Erythroblast (primary cell): ENCODE data around the gene CBX4.

Experiments used
- DNase-seq, 2 experiments: peaks; one replicate each; lab custom pipeline; 2025; lab: John Stamatoyannopoulos, UW
- GATA1 ChIP-seq: IDR thresholded peaks from 2 replicates; pipeline ENCODE4 v1.6.1; 2011; ENCODE audit warnings: low read depth, mild to moderate bottlenecking, control low read depth, low read length, moderate library complexity
- POLR2A ChIP-seq: IDR thresholded peaks from 2 replicates; pipeline ENCODE4 v1.6.1; 2011; ENCODE audit warnings: mild to moderate bottlenecking, low read length

Gene CBX4

GRCh38 chr17:79839356-79840268 is at the start of gene CBX4:
TSS of gene CBX4 (minus strand) at chr17:79839440. CDS start at chr17:79839251, 189 bp downstream.
- DNase-seq: peak; percentile 93 to 97
- TF ChIP-seq GATA1 (no peak), POLR2A (peak; percentile 33)

GRCh38 chr17:79888009-79888540 is 48.8 kb upstream of the CBX4 start:
- TF ChIP-seq GATA1 (no peak), POLR2A (no peak)
- DNase-seq: no peak

DNA sequence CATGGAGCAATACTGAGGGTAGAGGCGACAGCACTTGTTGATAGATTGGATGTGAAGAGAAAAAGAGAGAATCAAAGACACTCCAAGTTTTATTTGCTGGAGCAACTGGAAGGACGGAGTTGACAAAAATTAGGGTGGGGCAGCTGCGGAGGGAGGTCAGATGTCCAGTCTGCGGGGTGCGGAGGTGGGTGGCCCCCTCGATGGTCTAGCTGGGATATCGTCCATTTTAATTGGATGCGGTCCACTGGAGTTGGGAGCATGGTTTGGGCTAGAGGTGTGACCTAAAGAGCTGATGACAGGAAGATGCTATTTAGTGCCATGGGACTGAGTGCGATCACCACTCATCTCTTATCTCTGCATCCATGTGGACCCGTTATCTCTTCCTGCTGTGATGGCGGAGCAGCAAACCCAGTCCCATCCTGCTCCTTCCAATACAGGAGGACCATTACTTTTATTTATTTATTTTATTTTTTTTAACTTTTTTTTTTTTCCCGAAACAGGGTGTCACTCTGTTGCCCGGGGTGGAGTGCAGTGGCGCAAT is 48.3 kb upstream of the CBX4 start:
- no peak for TF ChIP-seq POLR2A
- no peak for TF ChIP-seq GATA1

GRCh38 chr17:79883202-79883601 is 44.0 kb upstream of the CBX4 start:
- no peak for DNase-seq
- TF ChIP-seq GATA1 (no peak), POLR2A (no peak)

More for the DNA sequence above, 48.3 kb upstream of the CBX4 start:
- DNase-seq: no peak

DNA sequence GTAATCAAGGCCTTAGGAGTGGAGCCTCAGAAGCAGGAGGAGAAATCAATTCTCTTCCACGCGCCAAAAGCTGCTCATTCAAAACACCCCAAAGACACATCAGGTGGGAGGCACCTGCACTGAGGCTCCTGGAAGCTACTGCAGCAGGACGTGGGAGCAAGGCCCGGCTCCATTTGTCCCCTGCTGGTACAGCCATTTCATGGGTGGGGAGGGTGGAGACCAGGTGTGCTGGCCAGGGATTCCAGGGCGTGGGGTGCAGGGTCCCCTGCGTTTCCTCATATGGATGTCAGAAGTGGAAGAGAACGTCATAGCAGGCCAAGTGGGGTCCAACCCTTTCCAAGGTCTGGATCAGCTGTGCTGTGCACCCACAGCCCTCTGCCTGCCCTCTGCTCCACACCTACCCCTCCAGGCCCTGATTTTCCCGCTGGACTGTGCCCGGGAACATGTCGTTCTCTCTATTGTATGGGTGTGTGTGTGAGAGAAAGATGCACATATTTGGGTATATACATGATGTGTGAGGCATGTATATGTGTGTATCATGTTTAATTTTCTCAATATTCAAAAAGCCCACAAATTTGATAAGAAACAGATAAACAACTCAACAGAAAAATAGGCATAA is 39.2 kb upstream of the CBX4 start:
- DNase-seq: no peak
- no peak for TF ChIP-seq GATA1
- no peak for TF ChIP-seq POLR2A

DNA sequence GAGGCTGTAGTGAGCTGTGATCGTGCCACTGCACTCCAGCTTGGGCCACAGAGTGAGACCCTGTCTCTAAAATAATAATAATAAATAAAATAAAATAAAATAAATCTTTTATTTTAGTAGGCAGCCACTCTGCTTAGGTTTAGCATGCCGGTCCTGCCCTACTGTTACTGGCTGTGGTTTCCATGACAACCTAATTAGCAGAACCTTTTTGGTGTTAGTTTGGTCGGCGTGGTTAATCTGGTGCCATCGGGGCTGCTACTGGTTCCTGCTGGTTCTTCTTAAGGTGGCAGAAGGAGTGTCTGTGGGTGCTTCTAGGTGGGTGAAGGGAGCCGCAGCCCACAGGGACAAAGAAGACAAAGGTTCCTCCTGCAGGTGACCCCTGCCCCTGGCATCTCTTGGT is 37.8 kb upstream of the CBX4 start:
- TF ChIP-seq POLR2A (no peak), GATA1 (no peak)

GRCh38 chr17:79875511-79875910 is 36.3 kb upstream of the CBX4 start:
- TF ChIP-seq GATA1 (no peak), POLR2A (no peak)

More for the DNA sequence above, 37.8 kb upstream of the CBX4 start:
- DNase-seq: no peak

DNA sequence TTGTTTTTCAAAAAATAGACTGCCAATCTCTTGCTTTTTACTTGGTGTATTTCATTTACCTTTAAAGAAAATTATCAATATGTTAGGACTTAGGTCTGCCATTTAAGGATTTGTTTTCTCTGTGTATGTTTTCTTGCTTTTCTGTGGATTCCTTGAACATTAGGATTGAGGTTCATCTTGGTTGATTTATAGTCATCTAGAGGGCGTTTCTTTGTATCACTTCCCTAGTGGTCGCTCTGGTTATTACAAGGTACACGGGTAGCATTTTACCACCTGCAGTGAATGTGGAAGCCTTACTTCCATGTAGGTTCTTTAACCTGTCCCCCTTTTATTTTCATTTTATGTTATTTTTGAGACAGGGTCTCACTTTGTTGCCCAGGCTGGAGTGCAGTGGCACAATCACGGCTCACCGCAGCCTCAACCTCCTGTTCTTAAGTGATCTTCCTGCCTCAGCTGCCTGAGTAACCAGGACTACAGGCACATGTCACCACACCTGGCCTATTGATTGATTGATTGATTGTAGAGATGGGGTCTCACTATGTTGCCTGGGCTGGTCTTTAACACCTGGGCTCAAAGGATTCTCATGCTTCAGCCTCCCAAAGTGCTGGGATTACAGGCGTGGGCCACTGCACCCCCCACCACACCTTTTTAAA is 35.2 kb upstream of the CBX4 start:
- TF ChIP-seq POLR2A: no peak
- TF ChIP-seq GATA1: no peak
- DNase-seq: peak; percentile 19 to 48

More at GRCh38 chr17:79875511-79875910, 36.3 kb upstream of the CBX4 start:
- DNase-seq: no peak

GRCh38 chr17:79873583-79873982 is 34.3 kb upstream of the CBX4 start:
- TF ChIP-seq GATA1 (no peak), POLR2A (no peak)
- no peak for DNase-seq

- DNase-seq: no peak
- TF ChIP-seq GATA1 (no peak), POLR2A (no peak)
Observed at GRCh38 chr17:79872762-79873161, 33.5 kb upstream of the CBX4 start.

GRCh38 chr17:79871131-79871530 is 31.9 kb upstream of the CBX4 start:
- no peak for TF ChIP-seq POLR2A
- TF ChIP-seq GATA1: no peak
- DNase-seq: no peak

DNA sequence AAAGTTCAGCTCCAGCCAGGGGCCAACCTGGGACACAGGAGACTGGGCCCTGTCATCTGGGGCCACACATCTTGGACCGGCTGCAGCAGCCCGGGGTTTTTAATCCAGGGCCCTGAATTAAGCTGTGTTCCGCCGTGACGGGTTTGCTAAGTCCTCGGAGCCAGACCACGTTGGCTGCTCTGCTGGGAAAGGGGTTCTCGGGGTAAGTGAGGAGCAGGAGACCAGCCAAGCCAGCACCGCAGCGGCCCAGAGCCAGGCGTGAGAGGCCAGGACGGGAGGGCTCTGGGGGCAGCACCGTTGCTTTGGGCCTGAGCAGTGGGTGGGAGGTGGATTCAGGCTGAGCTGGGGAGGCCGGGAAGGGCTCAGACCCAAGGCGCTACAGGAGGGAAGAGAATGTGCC is 31.3 kb upstream of the CBX4 start:
- DNase-seq: no peak
- TF ChIP-seq GATA1 (no peak), POLR2A (no peak)

GRCh38 chr17:79866791-79867518 is 27.7 kb upstream of the CBX4 start:
- DNase-seq: no peak
- TF ChIP-seq GATA1: no peak
- TF ChIP-seq POLR2A: no peak
